Smooth muscle cell (in vitro differentiated cells): ENCODE data around the gene TMEM191B. TPM values are rescaled to one million over a fixed set of nuclear protein-coding genes. Genes with fewer than 3 reads are reported as not detected.
"Not testable (repeated sequence)": the region's sequence is repeated elsewhere in the genome, so short reads cannot be mapped to it uniquely, and the experiment has no call there.

ENCODE experiments used
- DNase-seq: peaks from one replicate; lab custom pipeline; 2025; ENCODE audit not compliant: unreplicated experiment; lab: John Stamatoyannopoulos, UW
- H2AFZ ChIP-seq: fragments of 200-600 bp; sonication (generic); 2 replicates; pipeline ENCODE4 v1.6.0; 2016; ENCODE audit warnings: antibody characterized with exemption, low read depth, mild to moderate bottlenecking
- H3F3A ChIP-seq: fragments of 200-600 bp; sonication (generic); 2 replicates; pipeline ENCODE4 v1.6.0; 2017; ENCODE audit warnings: antibody characterized with exemption, low read depth
- H3K27ac ChIP-seq: fragments of 200-600 bp; sonication (generic); 2 replicates; pipeline ENCODE4 v1.5.1; 2016; ENCODE audit warnings: low read depth, mild to moderate bottlenecking
- H3K27me3 ChIP-seq: fragments of 200-600 bp; sonication (generic); 2 replicates; pipeline ENCODE4 v1.6.1; 2016; ENCODE audit warnings: low read depth, mild to moderate bottlenecking
- H3K36me3 ChIP-seq: fragments of 200-600 bp; sonication (generic); 2 replicates; pipeline ENCODE4 v1.5.1; 2016; ENCODE audit warnings: low read depth
- H3K4me1 ChIP-seq: fragments of 200-600 bp; sonication (generic); 2 replicates; pipeline ENCODE4 v1.5.1; 2016; ENCODE audit warnings: low read depth
- H3K4me2 ChIP-seq: fragments of 200-600 bp; sonication (generic); 2 replicates; pipeline ENCODE4 v1.6.0; 2016; ENCODE audit warnings: mild to moderate bottlenecking
- H3K4me3 ChIP-seq: fragments of 200-600 bp; sonication (generic); 2 replicates; pipeline ENCODE4 v1.5.1; 2016; ENCODE audit warnings: mild to moderate bottlenecking
- H3K79me2 ChIP-seq: fragments of 200-600 bp; sonication (generic); 2 replicates; pipeline ENCODE4 v1.6.0; 2016; ENCODE audit warnings: low read depth, mild to moderate bottlenecking
- H3K9ac ChIP-seq: fragments of 200-600 bp; sonication (generic); 2 replicates; pipeline ENCODE4 v1.6.0; 2016; ENCODE audit warnings: low read depth
- H3K9me3 ChIP-seq: fragments of 200-600 bp; sonication (generic); replicated peaks from 2 replicates; pipeline ENCODE4 v1.5.1; 2016; ENCODE audit warnings: low read depth
- H4K20me1 ChIP-seq: fragments of 200-600 bp; sonication (generic); 2 replicates; pipeline ENCODE4 v1.6.0; 2016; ENCODE audit warnings: low read depth
- WGBS: methylation state at CpG from one replicate; pipeline ENCODE4 v1.1.7; 2016; ENCODE audit warnings: low lambda C conversion rate; 5-methylcytosine and 5-hydroxymethylcytosine counted together
- polyA plus RNA-seq: library from polyadenylated mRNA; unstranded; fragments of >200 nt; fragmentation: Nextera tagmentation; extraction: Ambion mirVana; gene quantifications from 2 replicates; pipeline ENCODE4 v1.2.1, GENCODE V29; 2016
- total RNA-seq: library from RNA; depleted of rRNA; stranded (reverse); fragments of >200 nt; gene quantifications from 2 replicates; pipeline ENCODE4 v1.2.3, GENCODE V29; 2014

The TMEM191B gene
- total and polyA plus RNA-seq, 2 experiments from 2014 or later, result 0.56 TPM; not detected in 1

GRCh38 chr22:18528597-18529415 is 1.2 kb downstream of the TMEM191B start:
- not testable (repeated sequence) for H2AFZ ChIP-seq, H3K27me3 ChIP-seq, H3K4me1 ChIP-seq, DNase-seq, H3K27ac ChIP-seq, H3K9me3 ChIP-seq, H4K20me1 ChIP-seq, H3K4me3 ChIP-seq, H3K4me2 ChIP-seq, H3F3A ChIP-seq, H3K9ac ChIP-seq, H3K36me3 ChIP-seq, H3K79me2 ChIP-seq
- no CpG with 5 or more reads among the region's 66 CpGs for WGBS

- H3K4me1 ChIP-seq, H3F3A ChIP-seq, H3K4me3 ChIP-seq, H3K9ac ChIP-seq, H3K4me2 ChIP-seq, H3K36me3 ChIP-seq, H3K79me2 ChIP-seq, H3K9me3 ChIP-seq, H3K27ac ChIP-seq, DNase-seq, H2AFZ ChIP-seq, H3K27me3 ChIP-seq, H4K20me1 ChIP-seq: not testable (repeated sequence)
- WGBS, result no CpG with 5 or more reads among the region's 57 CpGs
Observed at GRCh38 chr22:18529416-18530145, 2.0 kb downstream of the TMEM191B start.

- not testable (repeated sequence) for H3K4me2 ChIP-seq, H3K4me1 ChIP-seq, H3F3A ChIP-seq, H2AFZ ChIP-seq, H3K36me3 ChIP-seq, H3K27me3 ChIP-seq, H3K9me3 ChIP-seq, H3K4me3 ChIP-seq, DNase-seq, H3K79me2 ChIP-seq, H4K20me1 ChIP-seq, H3K27ac ChIP-seq, H3K9ac ChIP-seq
- no CpG with 5 or more reads among the region's 11 CpGs for WGBS
Observed at GRCh38 chr22:18533633-18534032, 6.0 kb downstream of the TMEM191B start.

GRCh38 chr22:18534315-18534714 is 6.7 kb downstream of the TMEM191B start:
- H3K27ac ChIP-seq, H3K4me2 ChIP-seq, H3F3A ChIP-seq, H3K9me3 ChIP-seq, H2AFZ ChIP-seq, H3K79me2 ChIP-seq, H3K9ac ChIP-seq, H4K20me1 ChIP-seq, H3K4me3 ChIP-seq, H3K27me3 ChIP-seq, H3K36me3 ChIP-seq, H3K4me1 ChIP-seq, DNase-seq: not testable (repeated sequence)
- no CpG with 5 or more reads among the region's 12 CpGs for WGBS

- not testable (repeated sequence) for H4K20me1 ChIP-seq, H3F3A ChIP-seq, H2AFZ ChIP-seq, H3K79me2 ChIP-seq, H3K4me1 ChIP-seq, H3K27ac ChIP-seq, H3K9me3 ChIP-seq, H3K27me3 ChIP-seq, H3K36me3 ChIP-seq, H3K4me3 ChIP-seq, H3K4me2 ChIP-seq, H3K9ac ChIP-seq, DNase-seq
- no CpG with 5 or more reads among the region's 6 CpGs for WGBS
Observed at GRCh38 chr22:18539994-18540393, 12.4 kb downstream of the TMEM191B start.

GRCh38 chr22:18543400-18543799 is 15.8 kb downstream of the TMEM191B start:
- H3F3A ChIP-seq, H3K27me3 ChIP-seq, H2AFZ ChIP-seq, DNase-seq, H3K79me2 ChIP-seq, H3K9ac ChIP-seq, H3K27ac ChIP-seq, H3K36me3 ChIP-seq, H3K4me2 ChIP-seq, H4K20me1 ChIP-seq, H3K9me3 ChIP-seq, H3K4me1 ChIP-seq, H3K4me3 ChIP-seq: not testable (repeated sequence)
- no CpG with 5 or more reads among the region's 11 CpGs for WGBS

- DNase-seq, result not testable (repeated sequence)
Observed at GRCh38 chr22:18544615-18545014, 17.0 kb downstream of the TMEM191B start.

GRCh38 chr22:18549458-18550179 is 22.0 kb downstream of the TMEM191B start:
- not testable (repeated sequence) for H3K9me3 ChIP-seq, H3K79me2 ChIP-seq, H3K36me3 ChIP-seq, H3K4me1 ChIP-seq, H2AFZ ChIP-seq, H4K20me1 ChIP-seq, H3K27ac ChIP-seq, H3K27me3 ChIP-seq, H3F3A ChIP-seq, H3K4me2 ChIP-seq, DNase-seq, H3K9ac ChIP-seq, H3K4me3 ChIP-seq
- 100% methylated on average over 2 of the region's 13 CpGs for WGBS

More at GRCh38 chr22:18544615-18545014, 17.0 kb downstream of the TMEM191B start:
- not testable (repeated sequence) for H3K79me2 ChIP-seq, H3F3A ChIP-seq, H3K36me3 ChIP-seq, H2AFZ ChIP-seq, H3K4me2 ChIP-seq, H3K9me3 ChIP-seq, H3K4me1 ChIP-seq, H4K20me1 ChIP-seq, H3K9ac ChIP-seq, H3K27me3 ChIP-seq, H3K4me3 ChIP-seq, H3K27ac ChIP-seq
- no CpG with 5 or more reads among the region's 13 CpGs for WGBS
